Superior temporal gyrus (tissue), 1 donor: ENCODE results near the gene ZNF35.
A peak's percentile ranks its signal among the peaks of the same experiment; 100 is the strongest.

Source experiments
- DNase-seq: peaks from one replicate; pipeline ENCODE4 v3.0.0-alpha.2; 2016; ENCODE audit errors: extremely low spot score

Gene ZNF35

DNA sequence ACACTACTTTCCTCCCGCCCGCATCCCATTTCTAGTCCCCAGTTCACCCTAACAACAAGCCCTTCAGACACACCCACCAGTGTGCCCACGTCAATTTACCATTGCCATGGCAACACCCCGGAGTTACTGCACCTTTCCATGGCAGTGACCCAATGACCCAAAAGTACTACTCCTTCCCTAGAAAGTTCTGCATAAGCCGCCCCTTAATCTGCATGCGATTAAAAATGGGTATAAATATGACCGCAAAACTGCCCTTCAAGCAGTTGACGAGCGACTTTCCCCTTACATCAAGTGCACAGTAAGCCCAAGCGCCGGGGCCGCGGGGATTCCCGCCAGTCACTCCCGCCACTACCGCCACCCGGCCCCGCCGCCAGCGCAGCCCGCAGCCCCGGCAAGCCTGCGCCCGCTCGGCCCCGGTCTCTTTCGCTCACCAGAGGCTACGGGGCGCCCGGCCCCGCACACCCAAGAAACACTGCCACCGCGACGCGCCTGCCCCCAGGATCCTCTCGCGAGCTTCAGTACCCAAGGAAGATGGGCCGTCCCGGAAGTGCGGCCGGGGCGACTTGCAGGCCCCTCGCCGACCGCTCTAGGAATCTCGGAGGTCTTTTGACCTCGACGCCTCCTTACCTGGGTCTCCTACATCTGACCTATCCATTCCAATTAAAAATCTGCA, 36.7 kb downstream of the ZNF35 start:
- DNase-seq, result peak; percentile 64

DNA sequence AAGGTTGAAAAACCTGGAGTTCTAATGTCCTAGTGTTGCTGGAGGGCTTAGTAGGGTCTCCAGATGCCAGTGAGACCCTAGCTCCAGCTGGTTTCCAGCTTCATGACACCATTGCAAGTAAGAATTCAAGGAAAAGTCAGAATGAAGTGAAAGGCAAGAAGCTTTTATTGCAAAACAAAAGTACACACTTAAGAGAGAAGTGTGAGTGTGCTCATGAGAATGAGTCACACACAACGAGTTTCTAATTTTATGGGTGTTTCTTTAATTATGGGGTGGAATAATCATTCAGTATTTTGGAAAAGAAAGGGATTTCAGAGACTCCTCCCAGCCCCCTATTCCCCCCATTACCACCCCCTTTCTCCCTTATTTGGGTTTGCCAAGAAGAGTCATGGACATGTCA, 39.4 kb downstream of the ZNF35 start:
- DNase-seq, result no peak
